GM12874 (cell line): Measurements from ENCODE around the gene CCL7.

Experiments used
- TF ChIP-seq, protein P1 (sequence below): IDR thresholded peaks from 2 replicates; pipeline ENCODE4 v1.5.1; 2011; ENCODE audit warnings: low read depth, mild to moderate bottlenecking, control low read depth, low read length, moderate library complexity; ENCODE audit not compliant: insufficient read depth

Gene CCL7

DNA sequence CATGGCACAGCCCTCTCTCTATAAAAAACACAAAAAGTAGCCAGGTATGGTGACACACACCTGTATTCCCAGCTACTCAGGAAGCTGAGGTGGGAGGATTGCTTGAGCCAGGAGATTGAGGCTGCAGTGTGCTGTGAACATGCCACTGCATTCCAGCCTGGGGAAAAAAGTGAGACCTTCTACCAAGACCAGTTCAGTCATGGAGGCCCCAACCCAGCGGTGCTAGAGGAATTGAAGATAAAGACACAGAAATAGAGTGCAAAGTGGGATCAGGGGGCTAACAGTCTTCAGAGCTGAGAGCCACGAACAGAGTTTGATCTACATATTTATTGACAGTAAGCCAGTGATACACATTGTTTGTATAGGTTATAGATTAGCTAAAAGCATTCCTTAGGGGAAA lies 33.6 kb downstream of the CCL7 start:
- TF ChIP-seq, protein P1, sequence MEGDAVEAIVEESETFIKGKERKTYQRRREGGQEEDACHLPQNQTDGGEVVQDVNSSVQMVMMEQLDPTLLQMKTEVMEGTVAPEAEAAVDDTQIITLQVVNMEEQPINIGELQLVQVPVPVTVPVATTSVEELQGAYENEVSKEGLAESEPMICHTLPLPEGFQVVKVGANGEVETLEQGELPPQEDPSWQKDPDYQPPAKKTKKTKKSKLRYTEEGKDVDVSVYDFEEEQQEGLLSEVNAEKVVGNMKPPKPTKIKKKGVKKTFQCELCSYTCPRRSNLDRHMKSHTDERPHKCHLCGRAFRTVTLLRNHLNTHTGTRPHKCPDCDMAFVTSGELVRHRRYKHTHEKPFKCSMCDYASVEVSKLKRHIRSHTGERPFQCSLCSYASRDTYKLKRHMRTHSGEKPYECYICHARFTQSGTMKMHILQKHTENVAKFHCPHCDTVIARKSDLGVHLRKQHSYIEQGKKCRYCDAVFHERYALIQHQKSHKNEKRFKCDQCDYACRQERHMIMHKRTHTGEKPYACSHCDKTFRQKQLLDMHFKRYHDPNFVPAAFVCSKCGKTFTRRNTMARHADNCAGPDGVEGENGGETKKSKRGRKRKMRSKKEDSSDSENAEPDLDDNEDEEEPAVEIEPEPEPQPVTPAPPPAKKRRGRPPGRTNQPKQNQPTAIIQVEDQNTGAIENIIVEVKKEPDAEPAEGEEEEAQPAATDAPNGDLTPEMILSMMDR = no peak

DNA sequence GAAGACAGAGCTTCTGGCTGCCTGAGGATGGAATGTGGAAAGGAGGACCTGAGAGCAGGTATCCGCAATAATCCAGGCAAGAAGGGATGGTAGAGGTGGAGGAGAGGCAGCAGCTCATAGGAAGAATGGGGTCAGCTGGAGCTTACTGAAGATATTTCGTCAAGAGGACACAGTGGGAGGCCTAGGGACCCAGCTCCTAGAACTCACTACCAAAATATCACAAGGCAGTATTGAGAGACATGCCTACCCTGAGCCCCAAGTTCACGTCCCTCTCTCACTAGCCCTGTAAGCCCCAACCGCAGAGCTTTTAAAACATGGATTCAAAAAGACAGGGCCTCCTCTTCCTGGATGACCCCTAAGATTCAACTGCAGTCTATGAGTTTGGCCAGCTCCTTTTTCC lies 35.0 kb downstream of the CCL7 start:
- TF ChIP-seq, protein P1 = no peak

DNA sequence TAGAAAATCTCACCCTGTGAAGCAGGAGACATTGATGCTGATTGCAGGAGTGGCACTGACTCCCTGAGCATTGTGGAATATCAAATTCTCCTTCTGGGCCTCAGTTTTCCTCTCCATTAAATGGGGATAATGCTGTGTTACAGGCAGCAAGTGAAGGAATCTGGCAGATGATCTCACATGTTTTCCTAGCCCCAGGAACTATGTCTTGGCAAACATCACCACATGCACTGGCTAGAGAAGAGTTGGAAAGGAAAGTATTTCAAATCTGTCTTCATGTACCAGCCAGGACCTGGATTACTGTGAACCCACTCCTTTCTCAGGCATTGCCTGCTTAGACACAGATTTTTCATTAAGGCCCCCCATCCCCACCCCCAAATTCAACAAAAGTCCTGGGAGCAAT lies 35.6 kb downstream of the CCL7 start:
- TF ChIP-seq, protein P1 = no peak

DNA sequence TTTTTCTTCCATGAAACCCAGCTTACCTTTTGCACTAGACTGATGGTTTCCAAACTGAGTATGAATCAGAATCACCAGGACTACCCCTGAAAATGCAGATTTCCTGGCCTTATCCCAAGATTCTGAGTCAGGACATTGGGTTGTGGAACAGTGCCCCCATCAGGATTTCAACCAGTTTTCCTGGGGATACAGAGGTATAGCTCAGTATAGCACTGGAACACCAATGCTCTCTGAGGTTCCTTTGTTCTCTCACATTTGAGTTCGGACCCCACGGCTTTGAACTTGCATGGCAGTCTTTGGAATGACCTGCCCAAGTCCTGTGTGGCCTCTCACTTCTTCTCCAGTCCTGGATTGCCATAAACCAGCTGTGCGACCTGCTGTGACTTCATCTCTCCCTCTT lies 36.4 kb downstream of the CCL7 start:
- TF ChIP-seq, protein P1 = no peak

DNA sequence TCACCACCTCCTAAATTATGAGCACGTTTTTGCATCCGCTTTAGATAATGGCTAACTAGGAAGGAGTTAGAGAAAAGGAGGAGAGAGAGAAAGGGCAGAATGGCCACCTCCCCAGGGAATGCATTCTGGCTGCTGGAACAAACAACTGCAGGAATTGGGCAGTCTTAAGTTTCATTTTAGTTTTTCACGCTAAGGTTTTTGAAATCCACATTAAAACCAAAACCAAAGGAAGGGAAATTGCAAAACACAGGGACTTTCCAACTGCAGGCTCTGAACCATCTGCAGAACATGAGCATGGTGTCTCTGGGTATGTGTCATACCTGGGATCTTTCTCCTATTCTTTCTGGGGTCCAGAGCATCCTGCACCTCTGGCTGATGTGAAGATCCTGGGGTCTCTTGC lies 37.1 kb downstream of the CCL7 start:
- TF ChIP-seq, protein P1 = no peak

DNA sequence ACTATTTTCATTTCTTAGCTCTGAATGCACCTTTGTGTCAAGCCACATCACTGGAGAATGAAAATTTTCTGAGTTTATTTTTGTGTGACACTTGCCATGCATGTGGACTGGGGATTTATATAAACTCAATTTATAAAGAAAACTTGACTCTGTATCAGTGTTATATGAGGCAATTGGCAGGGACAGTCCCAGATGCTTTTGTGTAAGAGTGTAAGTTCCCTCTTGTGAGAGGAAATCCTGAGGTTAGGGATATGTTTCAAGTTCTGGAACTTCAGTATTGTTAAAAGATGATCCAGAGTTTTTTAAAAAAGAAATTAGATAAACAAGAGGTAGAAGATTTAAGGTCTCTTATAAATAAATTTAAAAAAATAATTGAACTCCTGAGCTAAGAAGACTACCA lies 38.4 kb downstream of the CCL7 start:
- TF ChIP-seq, protein P1 = no peak

DNA sequence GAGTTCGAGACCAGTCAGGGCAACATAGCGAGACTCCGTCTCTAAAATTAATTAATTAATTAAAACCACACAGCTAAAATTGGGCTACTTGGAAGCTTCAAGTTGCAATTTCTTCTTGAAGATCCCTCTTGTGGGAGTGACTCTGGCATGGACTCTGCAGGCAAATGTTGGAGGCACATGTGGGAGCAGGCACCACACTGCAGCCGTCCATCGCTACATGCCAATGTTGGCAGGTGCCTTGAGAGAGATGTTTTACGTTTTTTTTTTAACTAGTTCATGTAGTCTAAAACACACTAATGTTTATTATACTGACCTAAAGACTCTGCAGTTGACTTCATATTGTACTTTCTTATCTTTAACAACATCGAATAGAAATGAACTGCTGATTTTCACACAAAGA lies 41.3 kb downstream of the CCL7 start:
- TF ChIP-seq, protein P1 = no peak

DNA sequence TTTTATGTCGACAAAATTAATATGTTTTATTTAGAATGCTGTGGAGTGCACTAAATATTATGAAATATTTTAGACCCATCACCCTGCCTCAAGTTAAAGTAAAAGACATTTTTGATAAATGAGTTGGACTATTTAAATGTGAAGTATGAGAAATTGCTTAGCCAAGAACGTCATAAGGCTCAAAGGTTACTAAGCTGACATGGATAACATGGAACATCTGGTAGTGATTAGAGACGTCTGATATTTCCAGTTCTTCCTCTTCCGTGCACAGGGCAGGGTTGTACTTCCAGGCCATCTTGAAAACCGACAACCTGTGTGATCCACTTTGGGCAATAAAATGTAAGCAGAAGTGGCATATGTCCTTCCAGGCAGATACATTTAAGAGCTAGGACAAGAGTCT lies 42.1 kb downstream of the CCL7 start:
- TF ChIP-seq, protein P1 = no peak
